Measurements from ENCODE around the gene CYRIA.

DNA sequence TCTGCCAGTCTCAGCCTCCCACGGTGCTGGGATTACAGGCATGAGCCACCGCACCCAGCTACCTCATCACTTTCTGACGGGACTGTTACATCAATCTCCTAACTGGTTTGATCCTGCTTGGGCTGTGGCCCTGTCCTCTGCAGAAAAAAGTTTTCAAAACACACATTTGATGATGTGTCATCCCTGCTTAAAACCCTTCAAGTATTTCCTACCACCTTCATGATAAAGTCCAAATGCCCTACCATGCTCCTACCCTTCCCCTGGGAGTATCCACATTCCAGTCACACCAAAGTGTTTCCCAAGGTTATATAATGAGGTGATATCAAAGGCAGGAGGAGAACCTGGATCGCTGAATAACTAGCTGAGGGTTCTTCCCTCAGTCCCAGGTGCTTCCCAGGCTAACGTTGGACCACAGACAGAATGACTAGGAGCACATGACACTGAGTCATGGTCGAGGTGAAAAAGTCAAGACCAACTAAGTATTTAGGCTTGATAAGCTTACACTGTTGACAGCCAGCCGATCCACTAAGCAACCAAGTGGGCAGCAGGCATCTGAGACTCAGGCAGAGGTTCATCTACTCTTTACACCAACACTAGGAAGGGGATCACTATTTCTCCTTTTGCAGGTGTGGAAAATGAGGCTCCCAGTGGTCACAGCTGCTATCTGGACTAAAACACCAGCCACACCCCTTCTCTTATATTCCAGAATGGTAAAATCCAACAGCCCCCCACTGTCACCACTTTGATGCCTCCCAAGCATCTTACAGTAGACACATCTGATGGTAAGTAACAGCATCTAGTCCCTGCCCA, 31.8 kb downstream of the CYRIA start:
- TF ChIP-seq POLR2A (IDR thresholded peaks at IDR 0.05): no peak
- TF ChIP-seq, protein P1, sequence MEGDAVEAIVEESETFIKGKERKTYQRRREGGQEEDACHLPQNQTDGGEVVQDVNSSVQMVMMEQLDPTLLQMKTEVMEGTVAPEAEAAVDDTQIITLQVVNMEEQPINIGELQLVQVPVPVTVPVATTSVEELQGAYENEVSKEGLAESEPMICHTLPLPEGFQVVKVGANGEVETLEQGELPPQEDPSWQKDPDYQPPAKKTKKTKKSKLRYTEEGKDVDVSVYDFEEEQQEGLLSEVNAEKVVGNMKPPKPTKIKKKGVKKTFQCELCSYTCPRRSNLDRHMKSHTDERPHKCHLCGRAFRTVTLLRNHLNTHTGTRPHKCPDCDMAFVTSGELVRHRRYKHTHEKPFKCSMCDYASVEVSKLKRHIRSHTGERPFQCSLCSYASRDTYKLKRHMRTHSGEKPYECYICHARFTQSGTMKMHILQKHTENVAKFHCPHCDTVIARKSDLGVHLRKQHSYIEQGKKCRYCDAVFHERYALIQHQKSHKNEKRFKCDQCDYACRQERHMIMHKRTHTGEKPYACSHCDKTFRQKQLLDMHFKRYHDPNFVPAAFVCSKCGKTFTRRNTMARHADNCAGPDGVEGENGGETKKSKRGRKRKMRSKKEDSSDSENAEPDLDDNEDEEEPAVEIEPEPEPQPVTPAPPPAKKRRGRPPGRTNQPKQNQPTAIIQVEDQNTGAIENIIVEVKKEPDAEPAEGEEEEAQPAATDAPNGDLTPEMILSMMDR (IDR thresholded peaks at IDR 0.05): no peak

Data from body of pancreas (tissue), 4 donors.